Peyer's patch (tissue), 4 donors: ENCODE results near the gene SHC1.

Experiments used
- CTCF ChIP-seq, 6 experiments: fragments of 450-650 bp in 4 of 6; fragments of 200-600 bp in 2 of 6; sonication (generic) in 1 of 6; IDR thresholded peaks; one replicate each; pipeline ENCODE4 v1.5.1; 2017 to 2019; ENCODE audit warnings: antibody characterized with exemption in 6 of 6, mild to moderate bottlenecking in 3 of 6, moderate library complexity in 1 of 6
- POLR2A ChIP-seq, 2 donors: fragments of 450-650 bp; IDR thresholded peaks; one replicate each; pipeline ENCODE4 v1.5.1; 2017; ENCODE audit warnings: antibody characterized with exemption in 2 of 2, mild to moderate bottlenecking in 2 of 2, moderate library complexity in 2 of 2

- TF ChIP-seq CTCF (IDR thresholded peaks at IDR 0.05): peak in 2 of 6 experiments; percentile 5 to 12
- TF ChIP-seq POLR2A (IDR thresholded peaks at IDR 0.05): peak in 1 of 2 donors; percentile 48
Observed at GRCh38 chr1:154955718-154956543, 14.6 kb downstream of the SHC1 start, which contains the start of gene PBXIP1.
